Amniotic stem cell (primary cell): ENCODE data around the gene POLN.

Experiments
- DNase-seq: peaks from one replicate; lab custom pipeline; 2025; lab: John Stamatoyannopoulos, UW

POLN gene

DNA sequence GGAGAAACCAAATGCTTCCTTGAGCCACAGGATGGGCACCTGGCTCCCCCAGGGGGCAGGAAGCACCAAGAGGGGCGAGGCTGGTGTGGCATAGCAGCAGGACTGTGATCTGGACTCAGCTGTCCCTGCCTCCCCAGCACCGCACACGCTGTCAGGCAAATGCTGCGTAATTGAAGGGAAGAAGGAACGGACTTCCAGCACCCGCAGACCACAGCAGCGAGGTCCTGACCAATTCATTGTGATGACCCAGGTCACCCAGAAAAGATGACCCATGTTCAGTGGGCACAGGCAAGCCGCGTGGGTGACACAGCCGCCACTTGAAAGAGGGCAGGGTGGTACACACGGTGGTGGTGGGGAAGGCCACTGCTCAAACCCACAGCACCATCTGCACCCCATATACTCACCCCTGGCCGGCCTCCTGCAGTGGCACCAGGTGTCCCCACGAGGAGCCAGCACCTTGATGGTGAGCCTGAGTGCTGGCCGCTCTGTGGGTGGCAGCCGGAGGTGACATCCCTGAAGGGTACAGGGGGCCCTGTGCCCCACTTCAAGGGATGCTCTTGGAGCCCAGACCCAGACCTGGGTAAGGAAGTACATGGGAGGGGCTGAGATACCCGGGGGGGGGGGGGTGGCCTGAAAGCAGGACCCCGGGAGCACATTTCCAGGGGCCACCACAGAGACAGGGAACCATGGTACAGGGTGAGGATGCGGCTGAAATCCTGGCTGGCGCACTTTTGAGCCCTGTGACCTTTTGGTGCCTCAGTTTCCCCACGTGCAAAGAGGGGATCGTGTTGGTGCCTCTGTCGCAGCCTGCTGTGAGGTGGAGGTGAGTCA lies 171.3 kb downstream of the POLN start:
- no peak for DNase-seq

- DNase-seq, result no peak
These were observed 171.9 kb downstream of the POLN start for GRCh38 chr4:2069986-2070385.

- DNase-seq, result no peak
These were observed 172.6 kb downstream of the POLN start for GRCh38 chr4:2069161-2069971.

DNA sequence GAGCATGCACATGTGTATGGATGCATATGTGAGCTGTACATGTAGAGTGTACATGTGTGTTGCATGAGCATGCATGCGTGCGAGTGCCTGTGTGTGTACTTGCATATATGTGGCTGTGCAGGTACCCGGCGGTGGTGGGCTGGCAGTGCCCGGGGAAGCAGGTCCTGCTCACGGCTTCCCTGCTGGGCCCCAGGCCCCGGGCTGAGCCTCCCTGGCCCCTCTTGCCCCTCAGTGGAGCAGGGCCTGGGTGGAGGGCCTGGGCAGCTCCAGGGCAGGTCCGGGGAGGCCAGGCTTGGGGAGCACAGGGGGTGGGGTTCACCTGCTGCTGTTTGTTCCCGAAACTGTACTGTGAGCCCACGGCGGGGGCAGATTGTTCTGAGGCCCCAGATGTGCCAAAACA lies 173.4 kb downstream of the POLN start:
- DNase-seq, result no peak

- no peak for DNase-seq
These were observed 173.8 kb downstream of the POLN start for GRCh38 chr4:2068198-2068470.

- DNase-seq, result no peak
These were observed 174.3 kb downstream of the POLN start for GRCh38 chr4:2067446-2068197.

DNA sequence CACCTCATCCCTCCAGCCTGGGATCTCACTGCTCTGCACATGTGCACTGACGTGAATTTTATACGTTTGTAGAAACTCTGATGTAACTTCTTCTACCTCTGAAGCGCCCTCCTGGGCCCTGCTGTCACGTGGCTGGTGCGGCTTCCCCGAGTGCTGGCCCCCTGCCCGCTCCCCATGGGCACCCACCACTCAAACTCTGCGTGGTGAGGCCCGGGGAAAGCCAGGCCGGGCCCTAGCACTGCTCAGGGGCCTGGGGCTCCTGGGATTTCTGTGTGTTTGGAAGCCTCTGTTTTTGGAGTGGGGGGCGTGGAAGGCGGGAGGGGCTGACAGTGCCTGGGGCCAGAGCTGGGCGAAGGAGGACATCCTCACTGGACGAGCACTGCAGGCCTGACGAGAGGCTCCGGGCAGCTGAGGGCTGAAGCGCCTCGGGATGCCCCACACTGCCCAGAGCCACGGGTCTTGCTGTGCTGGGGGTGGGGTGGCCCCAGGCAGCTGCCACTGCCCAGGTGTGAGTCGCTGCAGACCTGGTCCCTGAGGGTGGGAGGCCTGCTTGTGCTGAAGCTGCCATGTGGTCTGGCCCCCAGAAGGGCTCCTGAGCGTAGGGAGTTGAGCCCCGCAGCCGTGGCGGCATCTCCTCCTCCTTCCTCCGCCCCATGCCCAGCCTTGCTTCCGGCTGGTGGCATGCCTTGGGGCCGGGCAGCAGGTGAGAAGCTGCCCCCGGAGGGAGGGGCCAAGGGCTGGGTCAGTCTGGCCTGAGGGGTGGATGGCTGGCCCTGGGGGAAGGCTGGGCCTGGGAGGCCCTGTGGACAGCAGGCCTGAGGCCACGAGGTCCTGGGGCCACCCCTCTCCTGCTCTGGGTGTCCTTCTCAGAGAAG lies 175.1 kb downstream of the POLN start:
- DNase-seq, result no peak

- no peak for DNase-seq
These were observed 175.8 kb downstream of the POLN start for GRCh38 chr4:2066011-2066551.

DNA sequence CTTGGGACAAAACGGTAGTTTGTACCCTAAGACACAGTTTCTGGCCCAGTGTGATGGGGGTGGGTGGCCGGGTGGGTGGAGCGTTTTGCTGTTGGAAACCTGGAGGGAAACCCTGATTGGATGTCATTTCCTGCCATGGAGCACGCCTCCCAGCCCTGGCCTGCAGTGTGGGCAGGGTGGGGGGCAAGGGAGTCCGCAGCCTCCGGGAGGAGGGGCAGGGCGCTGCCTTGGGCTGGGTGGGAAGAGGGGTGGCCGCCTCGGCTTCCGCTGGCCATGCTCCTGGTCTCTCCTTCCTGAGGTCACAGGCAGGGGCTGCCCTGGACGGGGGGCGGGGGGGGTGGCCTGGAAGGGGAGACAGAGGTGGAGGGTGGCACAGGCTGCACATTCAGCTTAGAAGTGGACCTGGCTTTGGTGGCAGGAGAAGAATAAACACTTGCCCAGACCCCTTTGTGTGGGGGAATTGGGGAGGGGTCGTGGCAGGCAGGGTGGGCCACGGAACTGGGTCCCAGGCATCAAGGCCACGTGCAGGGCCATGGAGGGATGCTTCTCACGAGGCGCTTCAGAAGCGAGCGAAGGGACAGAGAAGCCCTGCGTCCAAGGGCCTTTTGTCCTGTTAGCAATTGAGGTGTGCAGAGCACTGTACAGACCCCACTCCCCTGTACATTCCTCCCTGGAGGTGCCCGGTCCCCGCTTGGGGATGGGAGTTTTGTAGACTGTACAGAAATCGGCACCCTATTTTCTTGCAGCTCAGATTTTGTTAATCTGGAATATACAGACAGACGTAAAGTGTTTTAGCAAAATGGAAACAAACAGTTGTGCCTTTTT lies 176.6 kb downstream of the POLN start:
- no peak for DNase-seq

GRCh38 chr4:2064276-2064991 lies 177.5 kb downstream of the POLN start:
- DNase-seq, result no peak

GRCh38 chr4:2063557-2064275 lies 178.2 kb downstream of the POLN start:
- no peak for DNase-seq

DNA sequence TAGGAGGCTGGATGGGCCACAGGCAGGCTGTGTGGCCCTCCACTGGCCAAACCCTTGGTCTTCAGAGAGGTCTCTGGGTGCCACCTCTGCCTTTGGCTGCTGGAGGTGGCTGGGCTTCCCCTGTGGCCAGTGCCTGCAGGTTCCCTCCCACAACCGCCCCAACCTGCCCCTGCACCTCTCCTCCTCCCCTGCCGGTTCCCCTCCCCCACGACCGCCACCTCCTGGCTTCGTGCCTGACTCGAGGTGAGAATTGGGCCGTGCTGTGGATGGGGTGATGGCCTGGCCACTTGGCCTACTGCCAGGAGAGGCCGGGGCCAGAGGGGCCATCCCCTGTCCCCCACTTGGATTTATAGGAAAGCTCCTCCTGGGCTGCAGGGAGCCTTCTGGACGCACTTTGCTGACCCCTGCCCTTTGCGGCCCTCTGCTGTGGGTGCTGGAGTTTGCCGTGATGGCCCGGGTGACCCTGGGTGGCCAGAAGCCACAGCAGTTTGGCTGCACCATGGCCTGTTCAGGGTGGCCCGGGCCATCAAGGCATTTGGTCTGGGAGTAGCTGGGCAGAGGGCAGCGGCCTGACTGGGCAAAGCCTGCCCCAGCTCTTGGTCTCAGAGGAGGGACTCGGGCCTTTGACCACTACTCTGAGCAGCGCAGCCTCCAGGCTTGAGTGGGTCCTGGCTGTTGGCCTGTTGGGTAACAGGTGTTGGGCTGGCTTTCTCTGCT lies 179.0 kb downstream of the POLN start:
- no peak for DNase-seq

DNA sequence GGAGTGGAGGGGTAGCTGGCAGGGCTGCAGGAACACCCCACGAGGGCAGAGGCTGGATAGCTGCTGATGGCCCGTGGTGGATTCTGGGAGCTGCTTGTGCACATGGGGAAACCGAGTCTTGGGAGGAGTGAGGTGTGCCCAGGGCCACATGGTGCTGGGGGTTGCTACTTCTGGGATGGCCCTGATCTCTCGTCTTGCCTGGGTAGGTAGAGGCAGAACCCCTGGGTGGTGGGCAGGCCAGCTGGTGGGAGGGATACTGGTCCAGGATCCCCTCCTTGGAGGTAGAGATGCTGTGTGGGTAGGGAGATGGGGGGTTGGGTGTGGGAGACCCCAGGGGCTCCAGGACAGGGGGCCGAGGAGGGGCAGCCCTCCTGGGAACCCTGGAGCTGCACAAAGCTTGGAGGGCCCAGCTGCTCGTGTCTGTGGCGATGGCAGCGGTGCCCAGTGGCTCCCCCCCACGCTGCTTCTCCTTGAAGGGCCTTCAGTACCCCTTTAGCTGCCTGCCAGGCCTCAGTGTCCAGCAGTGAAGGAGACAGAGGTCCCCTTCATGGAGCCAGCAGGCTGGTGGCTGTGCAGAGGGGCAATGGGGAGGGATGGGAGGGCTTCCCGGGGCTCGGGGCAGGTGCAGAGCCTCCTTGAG lies 179.6 kb downstream of the POLN start:
- DNase-seq, result no peak

DNA sequence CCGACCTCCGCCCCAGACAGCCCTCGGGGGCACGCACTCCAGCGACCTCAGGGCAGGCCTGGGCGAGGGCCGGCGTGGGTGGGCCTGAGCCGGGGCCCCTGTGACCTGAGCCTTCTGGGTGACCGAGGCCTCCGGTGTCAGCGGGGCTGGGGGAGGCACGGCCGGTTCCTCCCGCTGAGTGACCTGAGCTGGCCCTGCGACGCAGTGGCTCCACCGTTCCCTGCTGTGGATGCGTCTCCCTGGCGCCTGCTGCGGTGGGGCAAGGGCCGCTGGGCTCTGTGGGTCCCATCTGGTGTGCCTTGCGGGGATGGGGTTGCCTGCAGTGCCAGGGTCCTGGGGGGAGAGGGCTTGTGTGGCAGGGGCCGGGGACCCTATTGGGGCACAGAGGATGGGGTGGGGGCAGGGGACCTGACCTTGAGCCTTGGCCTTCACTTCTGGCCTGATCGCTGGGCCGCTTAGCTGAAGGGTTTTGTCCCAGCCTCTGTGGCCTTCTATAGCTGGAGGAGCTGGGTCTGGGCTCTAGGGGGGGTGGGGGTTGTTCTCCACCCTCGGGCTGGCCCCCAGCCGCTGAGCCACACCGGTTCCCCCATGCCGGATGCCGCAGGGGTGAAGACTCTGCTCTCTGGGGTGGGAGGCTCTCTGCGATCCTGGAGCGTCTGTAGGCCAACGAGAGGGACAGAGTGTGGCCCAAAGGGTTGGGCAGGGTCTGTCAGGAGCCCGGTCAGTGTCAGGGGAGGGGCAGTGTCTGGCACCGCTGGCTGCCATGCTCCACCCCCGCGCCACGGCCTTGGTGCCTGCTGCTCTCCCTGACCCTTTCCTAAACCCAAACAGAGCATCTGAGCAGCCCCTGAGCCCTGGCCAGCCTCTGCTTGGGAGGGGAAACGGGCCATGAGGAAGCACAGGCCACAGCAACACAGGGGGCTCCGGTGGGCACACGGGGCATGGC lies 180.5 kb downstream of the POLN start:
- DNase-seq, result no peak

DNA sequence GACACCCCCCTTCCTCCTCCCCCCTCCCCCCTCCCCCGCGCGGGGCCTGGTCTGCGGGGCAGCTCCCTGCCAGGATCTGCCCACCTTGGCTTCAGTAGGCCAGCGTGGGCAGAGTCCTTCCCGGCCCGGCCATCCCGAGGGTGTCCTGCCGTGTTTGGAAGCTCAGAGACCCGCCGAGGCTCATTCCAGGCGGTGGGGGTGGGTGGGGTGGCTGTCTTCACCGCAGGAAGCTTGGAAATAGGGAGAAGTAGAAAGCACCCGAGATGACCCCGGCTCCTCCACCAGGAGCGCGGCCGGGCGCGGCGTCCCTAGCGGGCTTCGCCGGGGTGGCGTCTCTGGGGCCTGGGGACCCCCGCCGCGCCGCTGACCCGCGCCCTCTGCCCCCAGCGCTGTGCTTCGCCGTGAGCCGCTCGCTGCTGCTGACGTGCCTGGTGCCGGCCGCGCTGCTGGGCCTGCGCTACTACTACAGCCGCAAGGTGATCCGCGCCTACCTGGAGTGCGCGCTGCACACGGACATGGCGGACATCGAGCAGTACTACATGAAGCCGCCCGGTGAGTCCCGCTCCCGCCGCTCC lies 181.2 kb downstream of the POLN start:
- no peak for DNase-seq

DNA sequence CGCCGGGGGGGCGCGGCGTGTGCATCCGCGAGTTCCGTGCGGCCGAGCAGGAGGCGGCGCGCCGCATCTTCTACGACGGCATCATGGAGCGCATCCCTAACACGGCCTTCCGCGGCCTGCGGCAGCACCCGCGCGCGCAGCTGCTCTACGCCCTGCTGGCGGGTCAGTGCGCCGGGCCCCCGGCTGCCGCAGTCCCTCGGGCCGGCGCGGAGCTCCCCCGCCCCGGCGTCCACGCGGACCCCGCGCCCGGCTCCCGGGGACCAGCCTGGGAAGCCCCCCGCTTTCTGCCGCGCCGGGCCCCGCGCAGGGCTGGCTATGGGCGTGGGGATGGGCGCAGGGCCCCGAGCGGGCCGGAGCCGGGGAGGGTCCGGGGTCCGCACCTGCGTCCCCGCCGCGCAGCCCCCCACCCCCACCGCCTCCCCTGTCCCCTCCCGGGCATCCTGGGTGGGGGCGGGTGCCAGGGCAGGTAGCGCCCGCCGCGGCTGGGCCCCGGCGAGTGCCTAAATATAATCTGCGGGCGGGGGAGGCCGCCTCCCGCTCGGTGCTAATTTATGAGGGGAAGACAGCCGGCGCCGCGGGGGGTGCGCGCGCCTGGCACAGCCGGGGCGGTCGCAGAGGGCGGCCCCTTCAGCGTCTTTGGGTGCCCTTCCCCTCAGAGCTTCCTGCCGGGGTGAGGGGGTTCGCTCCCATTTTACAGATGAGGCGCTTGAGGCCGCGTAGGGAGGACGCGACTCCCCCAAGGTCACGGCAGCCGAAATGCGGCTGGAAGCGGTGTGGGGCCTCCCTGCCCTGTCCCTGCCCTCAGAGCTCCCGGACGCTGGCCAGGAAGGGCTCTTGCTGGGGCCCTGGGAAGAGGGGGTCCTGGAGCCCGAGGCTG lies 182.0 kb downstream of the POLN start:
- no peak for DNase-seq
